Suprapubic skin (tissue), 4 donors: ENCODE data around the gene MAMLD1.

Experiments
- CTCF ChIP-seq, 2 donors: fragments of 200-600 bp in 1 of 2; fragments of 450-650 bp in 1 of 2; sonication (generic) in 1 of 2; IDR thresholded peaks; one replicate each; pipeline ENCODE4 v1.5.1; 2016 to 2019; ENCODE audit warnings: antibody characterized with exemption in 2 of 2, mild to moderate bottlenecking in 1 of 2, moderate library complexity in 1 of 2
- EP300 ChIP-seq: sonication (generic); formaldehyde crosslinking; IDR thresholded peaks from one replicate; pipeline ENCODE4 v1.6.1; 2017; ENCODE audit warnings: antibody characterized with exemption
- POLR2A ChIP-seq, 2 donors: fragments of 450-650 bp; IDR thresholded peaks; one replicate each; pipeline ENCODE4 v1.6.1; 2017; ENCODE audit warnings: antibody characterized with exemption in 2 of 2, mild to moderate bottlenecking in 2 of 2, moderate library complexity in 2 of 2
- POLR2AphosphoS5 ChIP-seq, 3 donors: sonication (generic); formaldehyde crosslinking; IDR thresholded peaks; one replicate each; pipeline ENCODE4 v1.6.1; 2017; ENCODE audit warnings: antibody characterized with exemption in 3 of 3

- TF ChIP-seq POLR2A (IDR thresholded peaks at IDR 0.05), result no peak
- no peak for TF ChIP-seq CTCF (IDR thresholded peaks at IDR 0.05)
- no peak for TF ChIP-seq EP300
- TF ChIP-seq POLR2AphosphoS5 (IDR thresholded peaks at IDR 0.05), result no peak
These were observed 41.9 kb downstream of the MAMLD1 start for GRCh38 chrX:150405006-150405405.
